Measurements from ENCODE around the gene WNT3.
"Not testable (repeated sequence)": the region's sequence is repeated elsewhere in the genome, so short reads cannot be mapped to it uniquely, and the experiment has no call there.

WNT3 gene

GRCh38 chr17:46769531-46770438, 48.7 kb downstream of the WNT3 start:
- DNase-seq (ENCODE audit: extremely low spot score, insufficient read length, low read depth) (no peak), FAIRE-seq (no peak)

- not testable (repeated sequence) for DNase-seq (ENCODE audit: extremely low spot score, insufficient read length, low read depth); FAIRE-seq
These were observed 49.6 kb downstream of the WNT3 start for GRCh38 chr17:46768896-46769295.

DNA sequence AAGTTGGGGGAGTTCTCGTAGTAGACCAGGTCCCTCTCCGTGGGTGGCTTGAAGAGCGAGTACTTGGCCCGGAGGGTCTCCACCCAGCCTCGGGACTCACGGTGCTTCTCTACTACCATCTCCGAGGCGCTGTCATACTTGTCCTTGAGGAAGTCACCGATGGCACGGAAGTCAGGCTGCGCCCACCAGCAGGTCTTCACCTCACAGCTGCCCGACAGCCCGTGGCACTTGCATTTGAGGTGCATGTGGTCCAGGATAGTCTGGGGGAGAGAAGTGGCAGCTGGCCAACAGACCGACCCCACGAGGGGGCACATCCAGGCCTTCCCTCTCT, 50.0 kb downstream of the WNT3 start:
- no peak for DNase-seq (ENCODE audit: extremely low spot score, insufficient read length, low read depth)
- no peak for FAIRE-seq

DNA sequence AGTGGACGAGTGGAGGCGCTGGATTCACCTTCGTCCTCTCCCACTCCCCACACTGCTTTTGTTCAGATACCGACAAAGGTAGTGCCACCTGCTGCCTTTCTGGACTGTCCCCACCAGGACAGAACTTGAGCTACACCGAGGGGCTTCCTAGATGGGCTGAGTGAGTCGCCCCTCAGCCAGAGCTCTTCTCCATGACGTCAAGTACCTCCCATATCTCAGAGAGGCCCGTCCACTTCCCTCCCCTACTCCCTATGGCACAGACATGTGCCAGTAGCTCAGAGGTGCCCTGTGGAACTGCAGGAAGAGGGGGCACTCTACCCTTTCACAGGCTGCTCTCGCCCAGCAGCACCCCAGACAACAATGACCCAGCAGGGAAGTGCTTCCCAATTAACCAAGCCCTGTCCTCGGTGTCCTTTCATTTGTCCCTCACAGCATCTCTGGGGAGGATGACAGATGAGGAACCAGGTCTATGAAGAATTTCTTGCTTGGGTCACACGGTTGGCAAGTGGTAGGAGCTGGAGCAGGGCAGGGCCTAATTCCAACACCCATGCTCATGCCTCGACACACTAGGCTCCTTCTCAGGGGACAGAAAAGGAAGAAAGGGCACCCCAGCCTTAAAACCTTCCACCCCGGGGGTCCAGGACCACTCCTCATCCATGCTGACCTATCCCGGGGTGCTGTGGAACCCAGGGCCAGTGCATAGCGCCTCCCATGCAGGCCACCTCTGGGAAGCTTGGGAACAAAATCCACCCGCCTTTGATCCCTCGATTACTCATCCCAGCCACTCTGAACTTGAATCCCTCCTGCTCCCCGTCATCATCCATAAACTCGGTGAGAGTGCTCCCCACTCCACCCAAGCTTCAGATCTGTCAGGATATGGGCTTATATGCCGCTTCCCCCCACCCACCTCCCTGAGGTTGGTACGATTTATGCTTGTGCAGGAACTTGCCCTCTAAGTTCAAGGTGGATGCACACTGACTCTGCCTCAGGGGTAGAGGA, 51.7 kb downstream of the WNT3 start:
- DNase-seq (ENCODE audit: extremely low spot score, insufficient read length, low read depth) (no peak), FAIRE-seq (no peak)

- DNase-seq (ENCODE audit: extremely low spot score, insufficient read length, low read depth), result no peak
These were observed 53.0 kb downstream of the WNT3 start for GRCh38 chr17:46765453-46765852.

DNA sequence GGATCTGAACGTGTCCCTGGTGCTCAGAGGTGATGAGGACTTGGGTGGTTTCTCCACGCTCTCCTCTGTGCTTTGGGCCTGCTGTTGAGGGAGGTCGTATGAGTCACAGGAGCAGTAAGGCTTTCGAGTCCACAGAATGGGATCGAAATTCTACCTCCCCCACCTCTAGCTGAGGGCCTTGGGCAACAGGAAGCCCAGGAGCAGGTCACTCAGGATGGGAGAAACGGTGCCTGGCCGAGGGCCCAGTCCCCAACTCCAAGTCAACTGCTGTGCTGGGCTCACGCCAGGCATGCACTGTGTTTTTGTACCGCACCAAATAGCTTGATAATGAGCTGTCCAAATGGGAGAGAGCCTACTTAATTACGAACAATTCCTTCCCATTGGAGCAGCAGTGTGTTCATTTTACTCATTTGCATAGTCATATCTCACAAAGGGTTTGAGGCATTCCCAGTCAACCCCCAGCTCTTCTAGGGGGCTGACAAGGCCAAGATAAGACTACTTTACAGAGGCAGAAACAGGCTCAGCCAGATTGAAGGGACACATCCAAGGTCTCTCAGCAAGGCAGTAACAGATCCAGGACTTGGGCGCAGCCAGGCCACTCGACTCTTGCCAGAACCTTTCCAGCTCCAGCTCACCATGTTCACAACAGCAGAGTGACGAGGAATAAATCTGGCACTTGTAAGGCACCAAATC, 53.6 kb downstream of the WNT3 start:
- no peak for FAIRE-seq
- DNase-seq (ENCODE audit: extremely low spot score, insufficient read length, low read depth), result no peak

More at GRCh38 chr17:46765453-46765852, 53.0 kb downstream of the WNT3 start:
- FAIRE-seq, result no peak

DNA sequence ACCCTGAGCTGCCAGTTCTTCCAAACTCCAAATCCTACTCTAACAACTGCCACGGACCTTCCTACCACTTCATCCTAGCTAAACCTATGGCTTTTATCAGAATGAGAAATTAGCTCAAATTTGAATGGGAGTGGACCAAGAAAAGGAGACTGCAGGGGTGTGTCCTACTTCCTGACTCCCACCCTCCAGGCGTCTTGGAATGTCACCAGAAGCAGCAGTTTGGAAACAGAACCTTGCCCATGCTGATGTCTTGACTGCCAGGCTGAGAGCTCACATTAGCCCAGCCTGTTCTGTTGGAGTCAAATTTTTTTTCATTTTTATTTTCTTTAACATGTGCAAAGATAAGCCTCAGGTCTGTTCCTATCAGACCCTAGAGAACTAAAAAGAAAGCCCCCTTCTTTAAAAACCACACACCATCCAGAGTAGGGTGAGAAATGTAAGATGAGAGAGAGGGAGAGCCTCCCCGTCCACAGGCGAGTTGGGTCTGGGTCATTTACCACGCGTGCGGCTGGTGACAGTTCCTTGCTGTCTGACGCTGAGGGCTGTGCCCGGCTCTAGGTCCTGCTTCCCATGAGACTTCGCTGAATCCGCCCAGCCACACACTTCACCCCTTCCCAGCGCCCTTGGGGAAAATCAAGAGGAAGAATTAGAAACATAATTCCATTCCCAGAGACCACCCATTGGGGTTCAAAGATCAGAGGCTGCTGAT, 54.3 kb downstream of the WNT3 start:
- DNase-seq (ENCODE audit: extremely low spot score, insufficient read length, low read depth), result no peak
- no peak for FAIRE-seq

GRCh38 chr17:46763416-46763815, 55.1 kb downstream of the WNT3 start:
- FAIRE-seq (no peak), DNase-seq (ENCODE audit: extremely low spot score, insufficient read length, low read depth) (no peak)

- FAIRE-seq, result no peak
- DNase-seq (ENCODE audit: extremely low spot score, insufficient read length, low read depth), result no peak
These were observed 59.4 kb downstream of the WNT3 start for GRCh38 chr17:46759141-46759540.

DNA sequence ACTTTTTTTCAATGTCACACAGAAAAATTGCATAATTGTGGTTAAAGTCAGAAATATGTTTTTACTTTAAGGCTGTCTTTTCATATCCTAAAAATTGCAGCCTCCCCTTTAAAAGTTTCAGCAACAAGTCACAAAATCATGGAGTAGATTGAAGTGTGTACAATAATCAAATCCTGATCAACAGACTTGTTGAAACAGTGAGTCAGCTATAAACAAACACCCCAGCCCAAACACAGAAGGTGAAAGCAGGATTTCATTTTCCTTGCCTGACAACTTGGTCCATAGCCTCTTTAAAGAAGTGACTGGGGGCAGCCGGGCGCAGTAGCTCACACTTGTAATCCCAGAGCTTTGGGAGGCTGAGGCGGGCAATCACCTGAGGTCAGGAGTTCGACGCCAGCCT, 59.9 kb downstream of the WNT3 start:
- FAIRE-seq (no peak), DNase-seq (ENCODE audit: extremely low spot score, insufficient read length, low read depth) (no peak)

GRCh38 chr17:46757588-46757987, 60.9 kb downstream of the WNT3 start:
- not testable (repeated sequence) for DNase-seq (ENCODE audit: extremely low spot score, insufficient read length, low read depth); FAIRE-seq

GRCh38 chr17:46756861-46757260, 61.6 kb downstream of the WNT3 start:
- DNase-seq (ENCODE audit: extremely low spot score, insufficient read length, low read depth), result no peak
- FAIRE-seq, result no peak

DNA sequence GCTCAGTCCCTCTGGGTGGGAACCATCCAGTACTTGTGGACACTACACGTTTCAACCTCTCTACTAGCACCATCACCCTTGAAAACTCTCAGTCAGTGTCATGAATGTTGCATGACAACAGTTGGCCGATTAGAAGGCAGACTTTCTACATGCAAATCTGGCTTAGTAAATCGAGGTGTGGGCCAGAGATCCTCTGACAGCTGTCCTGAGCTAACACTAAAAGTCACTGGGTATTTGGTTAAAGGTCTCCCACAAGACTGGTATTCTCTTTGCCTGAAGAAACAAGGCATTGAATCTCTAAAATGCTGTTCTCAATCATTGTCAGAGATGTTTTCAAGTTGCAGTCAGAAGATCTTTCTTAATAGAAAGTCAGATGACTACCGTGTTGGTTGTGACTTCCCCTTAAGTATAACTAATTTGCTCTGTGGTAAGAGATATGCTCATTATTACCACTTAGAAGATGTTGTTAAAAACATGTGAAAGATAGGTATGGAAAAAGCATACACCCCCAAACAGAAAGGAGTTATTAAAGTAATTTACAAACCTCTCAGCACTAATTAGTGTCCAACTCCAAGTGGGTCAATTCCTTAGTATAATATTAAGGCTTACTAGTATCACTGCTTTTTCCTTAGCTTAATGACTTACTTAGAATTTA, 62.3 kb downstream of the WNT3 start:
- no peak for FAIRE-seq
- no peak for DNase-seq (ENCODE audit: extremely low spot score, insufficient read length, low read depth)

GRCh38 chr17:46753776-46754175, 64.7 kb downstream of the WNT3 start:
- FAIRE-seq, result no peak
- DNase-seq (ENCODE audit: extremely low spot score, insufficient read length, low read depth), result no peak

- no peak for FAIRE-seq
- no peak for DNase-seq (ENCODE audit: extremely low spot score, insufficient read length, low read depth)
These were observed 67.1 kb downstream of the WNT3 start for GRCh38 chr17:46751425-46751824.

DNA sequence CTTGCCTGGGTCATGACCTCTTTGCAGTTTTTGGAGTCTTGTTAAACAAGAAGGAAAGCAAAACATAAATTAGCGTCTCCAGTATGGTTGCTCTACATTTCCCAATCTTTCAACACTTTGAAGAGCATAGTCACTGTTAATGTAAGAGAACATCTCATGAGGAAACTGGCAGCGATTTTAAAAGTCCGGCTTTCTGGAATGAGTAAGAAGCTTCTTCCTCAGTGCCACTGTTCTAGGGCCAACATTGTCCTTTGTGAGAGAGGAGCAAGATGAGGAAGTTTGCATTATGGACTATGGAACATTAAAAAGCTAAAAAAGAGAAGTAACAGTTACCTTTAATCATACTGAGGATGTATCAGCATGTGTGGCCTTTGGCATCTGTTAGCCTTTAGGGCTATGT, 73.1 kb downstream of the WNT3 start:
- FAIRE-seq (no peak), DNase-seq (ENCODE audit: extremely low spot score, insufficient read length, low read depth) (no peak)

GRCh38 chr17:46744441-46744840, 74.1 kb downstream of the WNT3 start:
- no peak for DNase-seq (ENCODE audit: extremely low spot score, insufficient read length, low read depth)
- no peak for FAIRE-seq

- no peak for DNase-seq (ENCODE audit: extremely low spot score, insufficient read length, low read depth)
These were observed 75.8 kb downstream of the WNT3 start for GRCh38 chr17:46742565-46743270.

More at GRCh38 chr17:46742565-46743270, 75.8 kb downstream of the WNT3 start:
- no peak for FAIRE-seq

All from GM18507 (cell line).